CD4-positive, alpha-beta T cell treated with Interleukin-4 for 1 hour (primary cell): ENCODE data around the gene KATNIP.

Experiments
- DNase-seq, 2 donors: peaks; one replicate each; pipeline ENCODE4 v3.0.0-alpha.2; 2020 to 2022

KATNIP gene

GRCh38 chr16:27549746-27550581, at the start of gene KATNIP, which contains the start of gene GTF3C1:
Gene KATNIP (plus strand): TSS chr16:27550144. CDS start chr16:27550171, 27 bp downstream.
Gene GTF3C1 (minus strand): TSS chr16:27549913. CDS start chr16:27549890, 23 bp downstream.
- peak; percentile 99 to 100 for DNase-seq

GRCh38 chr16:27500801-27501200, 49.1 kb upstream of the KATNIP start:
- no peak for DNase-seq

- DNase-seq: no peak
Observed at GRCh38 chr16:27503662-27504061, 46.3 kb upstream of the KATNIP start.

GRCh38 chr16:27505297-27506236, 44.4 kb upstream of the KATNIP start:
- no peak for DNase-seq

- DNase-seq: no peak
Observed at GRCh38 chr16:27506771-27507170, 43.2 kb upstream of the KATNIP start.

GRCh38 chr16:27508476-27508875, 41.5 kb upstream of the KATNIP start:
- DNase-seq: no peak

- no peak for DNase-seq
Observed at GRCh38 chr16:27511657-27512448, 38.1 kb upstream of the KATNIP start.

GRCh38 chr16:27514806-27515205, 35.1 kb upstream of the KATNIP start:
- no peak for DNase-seq

- DNase-seq: peak; percentile 6 to 13
Observed at GRCh38 chr16:27515874-27516353, 34.0 kb upstream of the KATNIP start.

GRCh38 chr16:27516365-27516764, 33.6 kb upstream of the KATNIP start:
- no peak for DNase-seq

- no peak for DNase-seq
Observed at GRCh38 chr16:27517664-27518063, 32.3 kb upstream of the KATNIP start.

- no peak for DNase-seq
Observed at GRCh38 chr16:27518226-27518625, 31.7 kb upstream of the KATNIP start.

- no peak for DNase-seq
Observed at GRCh38 chr16:27520982-27521673, 28.8 kb upstream of the KATNIP start.

- no peak for DNase-seq
Observed at GRCh38 chr16:27522173-27522707, 27.7 kb upstream of the KATNIP start.

GRCh38 chr16:27526180-27526579, 23.8 kb upstream of the KATNIP start:
- no peak for DNase-seq

GRCh38 chr16:27528294-27528693, 21.6 kb upstream of the KATNIP start:
- DNase-seq: no peak

- DNase-seq: no peak
Observed at GRCh38 chr16:27529962-27530361, 20.0 kb upstream of the KATNIP start.

GRCh38 chr16:27531186-27531585, 18.8 kb upstream of the KATNIP start:
- DNase-seq: no peak

GRCh38 chr16:27531826-27532800, 17.8 kb upstream of the KATNIP start:
- no peak for DNase-seq

- no peak for DNase-seq
Observed at GRCh38 chr16:27534256-27534655, 15.7 kb upstream of the KATNIP start.
